ENCODE measurements around the gene PLAAT2.

DNA sequence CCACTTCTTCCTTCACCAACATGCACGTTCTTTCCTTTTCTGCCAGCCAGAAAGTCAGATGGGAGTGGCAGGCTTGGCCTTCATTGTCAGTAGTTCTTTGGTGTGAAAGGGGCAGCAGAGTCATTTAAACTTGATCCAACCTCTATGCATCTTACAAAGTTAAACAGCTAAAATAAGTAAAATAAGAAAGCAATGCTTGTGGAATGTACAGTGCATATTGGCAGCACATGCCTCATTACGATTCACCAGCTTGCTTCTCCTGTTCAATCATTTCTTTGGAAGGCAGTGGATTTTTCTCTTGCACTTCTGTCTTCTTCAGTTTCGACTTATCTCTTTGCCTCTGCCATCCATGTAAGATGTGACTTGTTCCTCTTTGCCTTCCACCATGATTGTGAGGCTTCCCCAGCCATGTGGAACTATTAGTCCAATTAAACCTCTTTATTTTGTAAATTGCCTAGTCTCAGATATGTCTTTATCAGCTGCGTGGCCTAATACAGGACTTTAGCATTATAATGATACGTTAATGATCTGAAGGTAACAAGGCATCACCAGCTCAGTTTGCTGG lies 42.5 kb downstream of the PLAAT2 start:
- TF ChIP-seq CTCF (IDR thresholded peaks at IDR 0.05) (no peak), POLR2A (IDR thresholded peaks at IDR 0.05) (no peak)

Measured in right lobe of liver (tissue), 4 donors.